Breast epithelium (tissue), 4 donors: Measurements from ENCODE around the gene FEM1C. TPM values are rescaled to one million over a fixed set of nuclear protein-coding genes. Genes with fewer than 3 reads are reported as not detected.

ENCODE experiments used
- DNase-seq, 2 donors: peaks; one replicate each; pipeline ENCODE4 v3.0.0-alpha.2; 2019; ENCODE audit warnings: low spot score in 2 of 2
- H3K27ac ChIP-seq, 2 donors: fragments of 200-600 bp; sonication (generic) in 1 of 2; one replicate each; pipeline ENCODE4 v1.5.1; 2016 to 2019; ENCODE audit warnings: mild to moderate bottlenecking in 1 of 2
- H3K27me3 ChIP-seq, 2 donors: fragments of 200-600 bp; sonication (generic) in 1 of 2; one replicate each; pipeline versions ENCODE4 v1.5.1 to v1.6.0; 2017 to 2019; ENCODE audit warnings: control low read depth in 1 of 2, mild to moderate bottlenecking in 1 of 2
- H3K36me3 ChIP-seq: fragments of 200-600 bp; one replicate; pipeline ENCODE4 v1.5.1; 2019
- H3K4me1 ChIP-seq, 2 donors: fragments of 200-600 bp; sonication (generic); one replicate each; pipeline ENCODE4 v1.5.1; 2016 to 2019; ENCODE audit warnings: control low read depth in 1 of 2
- H3K4me3 ChIP-seq, 3 donors: fragments of 200-600 bp; sonication (generic); 1 replicate in 2 of 3; 2 replicates in 1 of 3; pipeline ENCODE4 v1.5.1; 2016 to 2019; ENCODE audit warnings: mild to moderate bottlenecking in 3 of 3, moderate library complexity in 2 of 3
- H3K9me3 ChIP-seq, 2 donors: fragments of 200-600 bp; sonication (generic) in 1 of 2; one replicate each; pipeline ENCODE4 v1.5.1; 2016 to 2019; ENCODE audit warnings: control low read depth in 1 of 2
- POLR2A ChIP-seq: fragments of 450-650 bp; IDR thresholded peaks from one replicate; pipeline ENCODE4 v1.6.1; 2016; ENCODE audit warnings: antibody characterized with exemption, mild to moderate bottlenecking, moderate library complexity
- POLR2AphosphoS5 ChIP-seq, 3 donors: sonication (generic); formaldehyde crosslinking; IDR thresholded peaks; one replicate each; pipeline ENCODE4 v1.6.1; 2017; ENCODE audit warnings: antibody characterized with exemption in 3 of 3
- intact Hi-C: fragments of 100-400 bp; cut with DNase I; formaldehyde crosslinking; loops from one replicate; pipeline ENCODE4 v1.15.1; 2023; ENCODE audit warnings: low total_unique reads
- total RNA-seq, 3 donors: library from RNA; depleted of rRNA; stranded (reverse); fragments of >200 nt; gene quantifications; one replicate each; pipeline ENCODE4 v1.1.0, GENCODE V29; 2016
- TF ChIP-seq, protein P1 (sequence below), 3 donors: fragments of 450-650 bp; IDR thresholded peaks; one replicate each; pipeline ENCODE4 v1.5.1; 2016 to 2017; ENCODE audit warnings: antibody characterized with exemption in 3 of 3, mild to moderate bottlenecking in 3 of 3, moderate library complexity in 3 of 3

The FEM1C gene
- total RNA-seq, 3 donors from 2014 or later = 19.3 to 30.6 (median 23.7) TPM

DNA sequence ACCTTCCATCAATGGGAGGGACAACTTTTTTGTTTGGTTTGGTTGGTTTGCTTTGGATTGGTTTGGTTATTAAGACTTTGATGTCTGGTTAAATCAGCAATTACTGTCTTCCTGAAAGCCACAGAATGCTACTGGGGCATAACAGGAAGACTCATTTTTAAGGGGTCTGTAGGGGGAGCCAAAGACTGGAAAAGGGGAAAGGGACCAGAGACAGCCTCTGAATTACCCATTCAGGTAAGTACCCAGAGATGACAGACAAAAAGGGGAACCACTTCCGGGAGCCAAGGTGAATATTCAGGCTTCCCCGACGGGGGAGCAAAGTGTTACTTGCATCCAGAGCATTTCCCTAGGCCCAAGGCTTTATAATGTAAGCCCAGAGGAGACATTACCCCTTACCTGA is 4.6 kb upstream of the FEM1C start:
- Histone ChIP-seq H3K27ac (no peak overlapping the region), H3K4me1 (no peaks in the 10 kb centered on the region), H3K4me3 (no peak overlapping the region), H3K27me3 (no peaks in the 10 kb centered on the region), H3K36me3 (no peaks in the 10 kb centered on the region), H3K9me3 (peaks cover 5 to 10% of the 10 kb centered on the region in 2 donors)
- DNase-seq = no peak
- TF ChIP-seq, protein P1, sequence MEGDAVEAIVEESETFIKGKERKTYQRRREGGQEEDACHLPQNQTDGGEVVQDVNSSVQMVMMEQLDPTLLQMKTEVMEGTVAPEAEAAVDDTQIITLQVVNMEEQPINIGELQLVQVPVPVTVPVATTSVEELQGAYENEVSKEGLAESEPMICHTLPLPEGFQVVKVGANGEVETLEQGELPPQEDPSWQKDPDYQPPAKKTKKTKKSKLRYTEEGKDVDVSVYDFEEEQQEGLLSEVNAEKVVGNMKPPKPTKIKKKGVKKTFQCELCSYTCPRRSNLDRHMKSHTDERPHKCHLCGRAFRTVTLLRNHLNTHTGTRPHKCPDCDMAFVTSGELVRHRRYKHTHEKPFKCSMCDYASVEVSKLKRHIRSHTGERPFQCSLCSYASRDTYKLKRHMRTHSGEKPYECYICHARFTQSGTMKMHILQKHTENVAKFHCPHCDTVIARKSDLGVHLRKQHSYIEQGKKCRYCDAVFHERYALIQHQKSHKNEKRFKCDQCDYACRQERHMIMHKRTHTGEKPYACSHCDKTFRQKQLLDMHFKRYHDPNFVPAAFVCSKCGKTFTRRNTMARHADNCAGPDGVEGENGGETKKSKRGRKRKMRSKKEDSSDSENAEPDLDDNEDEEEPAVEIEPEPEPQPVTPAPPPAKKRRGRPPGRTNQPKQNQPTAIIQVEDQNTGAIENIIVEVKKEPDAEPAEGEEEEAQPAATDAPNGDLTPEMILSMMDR (IDR thresholded peaks at IDR 0.05) = no peak
- no peak for TF ChIP-seq POLR2AphosphoS5 (IDR thresholded peaks at IDR 0.05)
- TF ChIP-seq POLR2A = no peak
- intact Hi-C loops = no loop called here

DNA sequence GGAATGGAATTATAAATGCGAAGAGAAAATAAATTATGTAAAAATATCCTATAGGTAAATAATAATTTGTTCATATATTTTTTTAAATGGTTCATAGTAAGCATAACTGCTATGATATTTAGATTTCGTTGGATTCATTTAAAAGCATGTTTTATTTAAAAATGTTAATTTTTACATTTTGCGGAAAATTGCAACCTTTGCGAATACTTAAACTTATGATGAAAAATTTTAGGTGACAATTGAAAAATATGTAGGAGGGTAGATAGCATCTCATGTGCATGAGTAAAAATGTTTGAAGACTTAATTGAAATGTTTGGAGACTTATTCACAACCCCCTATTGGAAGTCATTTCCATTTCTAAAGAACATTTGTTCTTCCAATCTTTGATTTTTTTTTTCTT is 4.1 kb upstream of the FEM1C start:
- Histone ChIP-seq H3K27ac (no peak overlapping the region), H3K9me3 (peaks cover 5 to 10% of the 10 kb centered on the region in 2 donors), H3K36me3 (no peaks in the 10 kb centered on the region), H3K4me3 (no peak overlapping the region), H3K4me1 (no peaks in the 10 kb centered on the region), H3K27me3 (no peaks in the 10 kb centered on the region)
- DNase-seq = no peak
- TF ChIP-seq POLR2AphosphoS5 (IDR thresholded peaks at IDR 0.05) (no peak), POLR2A (no peak)
- TF ChIP-seq, protein P1 (IDR thresholded peaks at IDR 0.05) = no peak
- intact Hi-C loops = no loop called here

DNA sequence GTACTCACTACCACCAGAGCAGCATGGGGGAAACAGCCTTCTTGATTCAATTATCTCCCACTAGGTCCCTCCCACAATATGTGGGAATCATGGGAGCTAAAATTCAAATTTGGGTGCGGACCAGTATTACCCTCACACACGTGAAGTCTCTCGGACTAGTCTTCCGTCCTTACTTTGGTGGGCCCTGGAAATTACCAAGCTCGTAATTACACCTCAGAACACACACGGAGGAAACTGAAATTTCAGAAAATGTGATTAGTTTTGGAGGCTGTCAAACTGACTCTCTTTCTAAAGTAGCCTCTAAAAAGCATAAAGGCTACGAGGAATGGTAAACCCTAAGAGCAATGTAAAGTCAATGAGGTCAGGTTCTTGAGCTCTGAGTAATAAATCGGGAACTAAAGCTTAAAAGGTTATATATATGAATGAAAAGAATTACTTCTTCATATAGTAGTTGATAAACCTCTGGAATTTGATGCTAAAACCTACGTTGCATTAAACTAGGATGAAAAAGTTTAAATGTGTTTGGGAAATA is 842 bp upstream of the FEM1C start:
- peak overlapping the region in 2 of 3 donors; percentile 85 to 90 for H3K4me3 ChIP-seq
- TF ChIP-seq POLR2A (no peak), POLR2AphosphoS5 (IDR thresholded peaks at IDR 0.05) (no peak)
- TF ChIP-seq, protein P1 (IDR thresholded peaks at IDR 0.05) = no peak
- intact Hi-C loops = no loop called here
- H3K9me3 ChIP-seq = peaks cover 5 to 10% of the 10 kb centered on the region in 2 donors
- no peak for DNase-seq
- H3K27me3 ChIP-seq = no peaks in the 10 kb centered on the region
- no peaks in the 10 kb centered on the region for H3K36me3 ChIP-seq
- H3K4me1 ChIP-seq = peaks cover 0 to 4% of the 10 kb centered on the region in 2 donors
- H3K27ac ChIP-seq = peak overlapping the region; percentile 99 to 100

DNA sequence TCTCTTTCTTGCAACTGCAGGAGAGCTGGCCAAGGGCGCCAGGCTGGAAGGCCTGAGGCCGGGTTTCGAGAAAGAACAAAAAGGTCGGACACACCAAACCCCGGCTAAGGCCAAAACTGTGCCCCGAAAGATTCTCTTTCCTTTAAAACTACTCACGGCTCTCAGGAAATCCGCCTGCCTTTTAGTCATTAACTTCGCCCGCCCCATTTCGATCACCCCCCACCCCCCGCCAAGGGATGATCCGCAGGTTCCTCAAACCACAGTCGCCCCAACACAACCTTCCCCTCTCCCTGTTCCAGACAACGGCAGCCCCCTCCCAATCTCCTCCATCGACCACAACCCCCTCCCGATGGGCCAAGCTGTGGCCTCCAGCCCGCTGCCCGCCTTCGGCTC is 536 bp downstream of the FEM1C start:
- no peaks in the 10 kb centered on the region for H3K36me3 ChIP-seq
- peaks cover 0 to 13% of the 10 kb centered on the region in 2 donors for H3K4me1 ChIP-seq
- peak overlapping the region; percentile 85 to 96 (median 90) for H3K4me3 ChIP-seq
- TF ChIP-seq POLR2A (no peak), POLR2AphosphoS5 (IDR thresholded peaks at IDR 0.05) (no peak)
- TF ChIP-seq, protein P1 (IDR thresholded peaks at IDR 0.05) = no peak
- DNase-seq = peak; percentile 42 to 57
- peaks cover 5 to 10% of the 10 kb centered on the region in 2 donors for H3K9me3 ChIP-seq
- intact Hi-C loops = no loop called here
- peak overlapping the region; percentile 99 to 100 for H3K27ac ChIP-seq
- H3K27me3 ChIP-seq = no peaks in the 10 kb centered on the region

DNA sequence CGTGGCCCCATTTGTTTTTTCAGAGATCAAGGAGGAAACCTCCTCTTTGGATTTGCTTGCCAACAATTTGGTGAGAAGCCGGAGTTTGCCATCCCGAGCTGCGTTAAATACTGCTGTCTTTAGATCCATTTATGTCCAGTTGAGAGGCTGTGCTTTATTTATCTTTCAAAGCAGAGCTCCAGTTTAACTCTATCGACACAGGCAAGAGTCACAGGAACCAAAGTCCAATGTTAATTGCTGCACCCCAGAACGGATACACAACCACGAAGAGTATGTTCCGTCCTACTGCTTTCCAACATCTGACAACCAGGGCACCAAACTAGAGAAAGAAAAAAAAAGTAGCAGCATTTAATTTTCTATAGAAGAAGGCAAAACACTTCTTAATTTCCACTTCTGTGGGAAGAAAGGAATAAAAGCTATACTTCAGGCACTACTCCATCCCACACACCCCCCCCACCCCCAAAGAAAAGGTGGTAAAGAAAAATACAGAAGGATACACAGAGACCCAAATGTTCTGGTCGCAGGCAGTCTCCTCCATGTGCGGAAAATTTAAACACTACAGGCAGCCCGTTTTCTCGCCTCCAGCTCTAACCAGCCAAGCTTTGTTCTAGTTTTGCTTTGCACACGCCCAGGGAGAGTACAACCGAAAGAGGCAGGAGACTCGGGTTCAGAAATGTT is 1.1 kb downstream of the FEM1C start:
- peaks cover 0 to 13% of the 10 kb centered on the region in 2 donors for H3K4me1 ChIP-seq
- H3K9me3 ChIP-seq = peaks cover 5 to 10% of the 10 kb centered on the region in 2 donors
- H3K27me3 ChIP-seq = no peaks in the 10 kb centered on the region
- no peaks in the 10 kb centered on the region for H3K36me3 ChIP-seq
- peak overlapping the region; percentile 99 to 100 for H3K27ac ChIP-seq
- DNase-seq = peak; percentile 38 to 53
- TF ChIP-seq, protein P1 (IDR thresholded peaks at IDR 0.05) = no peak
- TF ChIP-seq POLR2A (no peak), POLR2AphosphoS5 (IDR thresholded peaks at IDR 0.05) (no peak)
- H3K4me3 ChIP-seq = peak overlapping the region; percentile 85 to 96 (median 90)
- intact Hi-C loops = no loop called here
